HG03025 (cell line): ENCODE results near the gene FGF16.
"Not testable (repeated sequence)": the region's sequence is repeated elsewhere in the genome, so short reads cannot be mapped to it uniquely, and the experiment has no call there.

Experiments used
- ATAC-seq: cut with Tn5 transposase; IDR thresholded peaks from one replicate; pipeline ENCODE4 v1.9.1; 2021; ENCODE audit warnings: mild to moderate bottlenecking, moderate library complexity; ENCODE audit not compliant: unreplicated experiment, low FRiP score

The FGF16 gene

GRCh38 chrX:77446908-77447652, at the start of gene FGF16:
Gene FGF16, plus strand, starts transcription at chrX:77447389. Its CDS starts 286 bp downstream, at chrX:77447675.
- no peak for ATAC-seq

GRCh38 chrX:77398330-77398954, 48.7 kb upstream of the FGF16 start:
- no peak for ATAC-seq

GRCh38 chrX:77404419-77404818, 42.8 kb upstream of the FGF16 start:
- ATAC-seq = no peak

GRCh38 chrX:77407821-77408220, 39.4 kb upstream of the FGF16 start:
- not testable (repeated sequence) for ATAC-seq

- ATAC-seq = no peak
Observed at GRCh38 chrX:77412631-77413030, 34.6 kb upstream of the FGF16 start.

GRCh38 chrX:77415161-77415560, 32.0 kb upstream of the FGF16 start:
- no peak for ATAC-seq

GRCh38 chrX:77415882-77416281, 31.3 kb upstream of the FGF16 start:
- no peak for ATAC-seq

GRCh38 chrX:77422891-77423648, 24.1 kb upstream of the FGF16 start:
- no peak for ATAC-seq

- no peak for ATAC-seq
Observed at GRCh38 chrX:77426811-77427210, 20.4 kb upstream of the FGF16 start.

GRCh38 chrX:77427611-77428010, 19.6 kb upstream of the FGF16 start:
- no peak for ATAC-seq

GRCh38 chrX:77428551-77428950, 18.6 kb upstream of the FGF16 start:
- ATAC-seq = no peak

- ATAC-seq = no peak
Observed at GRCh38 chrX:77431227-77431626, 16.0 kb upstream of the FGF16 start.

GRCh38 chrX:77433001-77433400, 14.2 kb upstream of the FGF16 start:
- no peak for ATAC-seq

GRCh38 chrX:77434962-77435361, 12.2 kb upstream of the FGF16 start:
- no peak for ATAC-seq

GRCh38 chrX:77436271-77436670, 10.9 kb upstream of the FGF16 start:
- no peak for ATAC-seq

GRCh38 chrX:77436682-77437081, 10.5 kb upstream of the FGF16 start:
- no peak for ATAC-seq

- no peak for ATAC-seq
Observed at GRCh38 chrX:77440330-77440729, 6.9 kb upstream of the FGF16 start.

GRCh38 chrX:77441033-77441432, 6.2 kb upstream of the FGF16 start:
- no peak for ATAC-seq

- no peak for ATAC-seq
Observed at GRCh38 chrX:77441479-77441878, 5.7 kb upstream of the FGF16 start.

GRCh38 chrX:77442728-77443127, 4.5 kb upstream of the FGF16 start:
- no peak for ATAC-seq

GRCh38 chrX:77444075-77444474, 3.1 kb upstream of the FGF16 start:
- no peak for ATAC-seq
